Lower leg skin (tissue), 3 donors: ENCODE results near the gene ANTXR1.

ENCODE experiments used
- POLR2A ChIP-seq, 2 donors: fragments of 450-650 bp; IDR thresholded peaks; one replicate each; pipeline ENCODE4 v1.6.1; 2016 to 2017; ENCODE audit warnings: antibody characterized with exemption in 2 of 2, mild to moderate bottlenecking in 1 of 2, moderate library complexity in 1 of 2
- TF ChIP-seq, protein P1 (sequence below), 3 donors: fragments of 450-650 bp; IDR thresholded peaks; one replicate each; pipeline ENCODE4 v1.5.1; 2016; ENCODE audit warnings: antibody characterized with exemption in 3 of 3, mild to moderate bottlenecking in 3 of 3, moderate library complexity in 2 of 3

GRCh38 chr2:69043736-69044400, 30.9 kb downstream of the ANTXR1 start:
- TF ChIP-seq, protein P1, sequence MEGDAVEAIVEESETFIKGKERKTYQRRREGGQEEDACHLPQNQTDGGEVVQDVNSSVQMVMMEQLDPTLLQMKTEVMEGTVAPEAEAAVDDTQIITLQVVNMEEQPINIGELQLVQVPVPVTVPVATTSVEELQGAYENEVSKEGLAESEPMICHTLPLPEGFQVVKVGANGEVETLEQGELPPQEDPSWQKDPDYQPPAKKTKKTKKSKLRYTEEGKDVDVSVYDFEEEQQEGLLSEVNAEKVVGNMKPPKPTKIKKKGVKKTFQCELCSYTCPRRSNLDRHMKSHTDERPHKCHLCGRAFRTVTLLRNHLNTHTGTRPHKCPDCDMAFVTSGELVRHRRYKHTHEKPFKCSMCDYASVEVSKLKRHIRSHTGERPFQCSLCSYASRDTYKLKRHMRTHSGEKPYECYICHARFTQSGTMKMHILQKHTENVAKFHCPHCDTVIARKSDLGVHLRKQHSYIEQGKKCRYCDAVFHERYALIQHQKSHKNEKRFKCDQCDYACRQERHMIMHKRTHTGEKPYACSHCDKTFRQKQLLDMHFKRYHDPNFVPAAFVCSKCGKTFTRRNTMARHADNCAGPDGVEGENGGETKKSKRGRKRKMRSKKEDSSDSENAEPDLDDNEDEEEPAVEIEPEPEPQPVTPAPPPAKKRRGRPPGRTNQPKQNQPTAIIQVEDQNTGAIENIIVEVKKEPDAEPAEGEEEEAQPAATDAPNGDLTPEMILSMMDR (IDR thresholded peaks at IDR 0.05), result no peak
- no peak for TF ChIP-seq POLR2A (IDR thresholded peaks at IDR 0.05)
